Activated CD4-positive, CD25-positive, alpha-beta regulatory T cell treated with anti-CD3 and anti-CD28 coated beads, Interleukin-2, amount 50 U/mL, for 24 hours (primary cell): ENCODE measurements around the gene WNK1.
A peak's percentile ranks its signal among the peaks of the same experiment; 100 is the strongest.
"Not testable (repeated sequence)": the region's sequence is repeated elsewhere in the genome, so short reads cannot be mapped to it uniquely, and the experiment has no call there.

Experiments used
- ATAC-seq, 2 donors: fragments of 150-1000 bp; cut with Tn5 transposase; one replicate each; pipeline ENCODE4 v1.10.0; 2021; ENCODE audit warnings: mild to moderate bottlenecking in 1 of 2, moderate library complexity in 1 of 2

Gene WNK1

GRCh38 chr12:751999-752694, at the start of gene WNK1:
Gene WNK1, plus strand, starts transcription at chr12:752579. Its CDS starts 987 bp downstream, at chr12:753566.
- peak; percentile 66 to 69 for ATAC-seq

GRCh38 chr12:704516-705242, 47.7 kb upstream of the WNK1 start:
- no peak for ATAC-seq

GRCh38 chr12:708084-708483, 44.3 kb upstream of the WNK1 start:
- not testable (repeated sequence) for ATAC-seq

DNA sequence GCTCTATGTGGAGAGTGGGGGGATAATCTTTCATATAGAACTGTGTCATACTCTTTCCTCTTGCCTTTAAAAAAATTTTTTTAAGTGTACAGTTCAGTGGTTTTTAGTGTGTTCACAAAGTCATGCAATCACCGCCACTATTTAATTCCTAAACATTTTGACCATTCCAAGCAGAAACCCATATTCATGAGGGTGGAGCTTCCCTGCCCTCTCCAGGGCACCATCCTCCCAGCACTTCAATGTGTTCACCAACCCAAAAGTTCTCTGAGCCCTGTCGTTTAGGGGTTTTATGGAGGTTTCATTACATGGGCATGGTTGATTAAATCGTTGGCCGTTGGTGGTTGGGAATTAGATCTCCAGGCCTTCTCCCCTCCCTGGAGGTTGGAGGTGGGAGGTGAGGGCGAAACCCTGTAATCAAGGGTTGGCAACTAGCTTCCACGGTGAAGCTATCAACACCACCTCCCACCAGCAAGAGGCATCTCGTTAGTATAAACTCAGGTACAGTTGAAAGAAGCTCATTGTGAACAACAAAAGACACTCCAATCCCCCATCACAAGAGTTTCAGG, 42.8 kb upstream of the WNK1 start:
- ATAC-seq = no peak

- ATAC-seq = no peak
These were observed 40.1 kb upstream of the WNK1 start for GRCh38 chr12:712172-712863.

DNA sequence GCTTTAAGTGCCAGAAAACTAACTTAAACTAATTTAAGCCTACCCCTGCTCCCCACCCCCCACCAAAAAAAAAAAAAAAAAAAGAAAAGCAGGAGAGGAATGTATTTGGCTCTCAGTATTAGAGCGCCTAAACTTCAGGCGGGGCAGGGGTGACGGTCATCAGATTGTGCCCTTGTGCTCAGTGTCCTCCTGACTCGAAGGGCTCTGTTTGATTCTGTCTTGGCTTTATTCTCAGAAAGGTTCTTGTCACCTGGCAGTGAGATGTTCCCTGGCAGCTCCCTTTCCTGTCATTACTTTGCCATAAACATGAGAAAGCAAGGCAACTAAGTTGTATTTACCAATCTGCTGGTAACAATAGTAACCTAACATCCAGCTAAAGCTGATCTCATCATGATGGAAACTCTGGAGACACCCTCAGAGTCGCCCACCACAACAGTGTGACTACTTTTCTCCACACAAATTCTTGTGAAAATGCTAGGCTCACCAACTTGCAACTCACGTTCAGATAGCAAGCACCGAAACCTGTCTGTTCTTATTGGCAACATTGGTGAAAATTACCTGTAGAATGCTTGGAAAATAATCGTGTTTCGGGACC, 39.0 kb upstream of the WNK1 start:
- ATAC-seq = peak; percentile 57 to 73

- peak; percentile 73 to 80 for ATAC-seq
These were observed 35.9 kb upstream of the WNK1 start for GRCh38 chr12:716506-716905.

GRCh38 chr12:718756-719102, 33.6 kb upstream of the WNK1 start:
- ATAC-seq = no peak

GRCh38 chr12:720231-720941, 32.0 kb upstream of the WNK1 start:
- no peak for ATAC-seq

DNA sequence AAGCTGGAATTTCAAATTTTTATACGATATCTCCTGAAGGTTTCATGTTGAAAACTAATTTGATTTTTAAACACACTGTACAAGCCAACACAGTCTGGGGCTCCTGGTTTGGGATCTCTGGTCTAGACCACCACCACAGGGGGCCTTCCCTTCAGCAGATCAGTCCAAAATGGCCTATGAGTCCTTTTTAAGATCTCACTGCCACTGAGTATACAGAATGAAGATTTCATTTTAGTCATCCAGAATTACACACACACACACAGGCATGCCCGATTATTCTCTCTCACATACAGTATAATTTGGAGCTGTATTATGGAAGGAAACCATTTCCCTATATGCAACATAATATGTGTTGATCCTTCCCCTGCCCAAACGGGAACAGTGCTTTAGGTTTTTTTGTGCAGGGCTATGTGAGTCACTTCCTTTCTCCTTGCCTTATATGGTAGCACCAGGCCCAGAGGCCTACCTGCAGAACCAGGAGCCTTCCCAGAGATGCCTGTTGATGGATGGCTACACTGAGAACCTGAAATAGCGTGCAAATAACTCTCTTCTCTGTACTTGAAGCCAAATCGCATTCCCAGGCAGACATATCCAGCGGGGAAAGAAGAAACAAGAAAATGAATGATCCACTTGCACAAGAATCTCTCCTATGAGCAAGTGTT, 28.1 kb upstream of the WNK1 start:
- peak; percentile 60 to 71 for ATAC-seq

DNA sequence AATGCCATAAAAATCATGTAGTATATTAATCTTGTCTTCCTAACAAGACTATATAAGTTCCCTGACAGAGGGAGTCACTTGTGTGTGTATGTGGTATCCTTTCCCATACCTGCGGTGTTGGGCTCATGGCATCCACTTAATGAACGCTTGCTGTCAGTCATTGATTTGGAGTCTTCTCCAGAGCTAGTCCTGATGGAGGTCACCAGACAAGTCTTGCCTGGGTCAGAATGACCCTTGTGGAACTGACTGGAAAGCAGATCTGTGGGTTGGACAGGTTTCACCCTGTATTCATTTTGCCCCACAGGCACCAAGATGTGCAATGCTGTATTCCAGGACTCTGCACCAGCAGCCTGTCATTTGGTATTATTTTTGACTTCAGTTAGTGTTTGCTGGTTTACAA, 27.3 kb upstream of the WNK1 start:
- ATAC-seq = no peak

- no peak for ATAC-seq
These were observed 25.9 kb upstream of the WNK1 start for GRCh38 chr12:726281-727140.

GRCh38 chr12:727321-727720, 25.1 kb upstream of the WNK1 start:
- ATAC-seq = no peak

DNA sequence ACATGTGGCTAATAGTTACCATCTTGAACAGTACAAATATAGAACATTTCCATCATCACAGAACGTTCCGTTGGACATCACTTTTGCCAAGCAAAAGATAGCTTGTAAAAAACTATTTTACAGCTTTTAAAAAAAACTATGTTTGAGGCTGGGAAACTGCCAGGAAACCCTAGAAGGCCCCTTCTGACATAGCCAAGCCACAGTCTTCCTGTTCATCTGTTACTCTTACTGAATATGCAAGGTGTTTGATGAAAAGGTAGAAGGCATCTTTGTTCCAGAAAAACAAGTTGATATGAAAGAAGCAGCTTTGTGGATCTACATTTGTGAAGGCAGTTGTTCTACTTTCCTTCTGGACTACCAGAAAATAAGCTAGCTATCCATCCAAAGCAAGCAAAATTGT, 23.6 kb upstream of the WNK1 start:
- ATAC-seq = peak in 1 of 2 donors; percentile 36

GRCh38 chr12:729221-729620, 23.2 kb upstream of the WNK1 start:
- ATAC-seq = no peak

GRCh38 chr12:730550-730949, 21.8 kb upstream of the WNK1 start:
- no peak for ATAC-seq

DNA sequence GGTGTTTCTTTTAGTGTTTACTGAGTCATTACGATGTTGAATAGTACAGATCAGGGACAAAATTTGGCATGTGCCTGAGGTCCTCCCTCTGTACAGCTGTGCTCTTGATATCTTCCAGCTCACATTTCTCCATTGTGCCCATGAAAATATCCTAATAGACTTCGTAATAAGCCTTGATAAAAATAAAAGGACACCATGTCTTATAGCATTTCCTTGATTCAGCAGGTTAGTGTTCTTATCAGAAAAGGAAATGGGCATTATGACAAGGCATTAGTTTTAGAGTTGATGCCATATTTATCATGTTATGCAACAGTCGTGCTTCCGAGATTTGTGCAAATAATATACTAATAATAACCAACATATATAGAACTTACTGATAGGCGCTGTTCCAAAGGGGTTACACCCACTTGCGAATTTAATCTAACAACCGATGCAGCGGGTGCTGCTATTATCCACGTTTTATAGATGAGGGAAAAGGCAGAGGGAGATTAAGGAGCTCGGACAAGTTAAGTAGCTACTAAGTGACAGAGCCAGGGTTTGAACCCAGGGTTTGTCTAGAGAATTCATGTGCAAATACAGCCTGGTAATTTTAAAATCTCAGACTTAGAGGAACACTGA, 15.1 kb upstream of the WNK1 start:
- ATAC-seq = no peak

DNA sequence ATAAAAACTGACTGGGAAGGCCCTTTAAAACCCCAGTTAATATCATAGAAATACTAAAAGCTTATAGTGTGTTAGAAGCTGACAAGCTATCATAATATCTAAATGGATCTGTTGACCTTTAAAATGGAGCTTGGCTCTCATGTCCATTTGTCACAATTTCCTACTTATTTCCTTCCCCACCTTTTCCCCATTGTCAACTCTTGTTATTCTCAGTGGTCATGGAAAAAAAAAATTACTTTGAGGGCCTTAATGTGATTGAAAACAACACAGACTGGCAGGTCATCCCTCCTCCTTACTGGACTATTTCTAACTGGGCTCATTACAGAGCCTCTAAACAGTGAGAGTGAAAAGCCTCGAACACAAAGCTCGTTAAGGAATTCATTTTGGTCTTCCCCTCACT, 13.7 kb upstream of the WNK1 start:
- no peak for ATAC-seq

GRCh38 chr12:739349-739748, 13.0 kb upstream of the WNK1 start:
- no peak for ATAC-seq

GRCh38 chr12:740921-741320, 11.5 kb upstream of the WNK1 start:
- no peak for ATAC-seq
